ENCODE results near the gene CCS. TPM values are rescaled to one million over a fixed set of nuclear protein-coding genes. Genes with fewer than 3 reads are reported as not detected.

CCS gene
- total and polyA plus RNA-seq, 9 of the 15 experiments (the other 6 are each of a cell fraction or from before 2014, with no cell fraction given): 1.1 to 46.6 (median 26.8) TPM

GRCh38 chr11:66638177-66639065, 45.4 kb downstream of the CCS start, which contains the start of gene RBM4 (continued):
- 0 out of 2 replicates have a peak, but pooled peaks have one; percentile 41 for TF ChIP-seq NR2C2 (CRISPR knock-in tag; IDR thresholded peaks at IDR 0.05)
- TF ChIP-seq NR2C2 (tag; IDR thresholded peaks at IDR 0.05): peak; percentile 81
- no peak for TF ChIP-seq EHMT2 (IDR thresholded peaks at IDR 0.05)
- TF ChIP-seq ZNF436 (CRISPR knock-in tag; IDR thresholded peaks at IDR 0.05): no peak; the same call in 1 of the 2 replicates
- TF ChIP-seq LARP7 (IDR thresholded peaks at IDR 0.05): no peak
- no peak for TF ChIP-seq MED1 (CRISPR knock-in tag; IDR thresholded peaks at IDR 0.05; ENCODE audit: borderline replicate concordance)
- no peak for TF ChIP-seq ZNF707 (CRISPR knock-in tag; conservative IDR thresholded peaks at IDR 0.05)
- no peak for TF ChIP-seq CTBP1 (IDR thresholded peaks at IDR 0.05; ENCODE audit: borderline replicate concordance)
- peak; percentile 14 to 48; a peak in 1 of 4 replicates for TF ChIP-seq SRF (CRISPR knock-in tag; IDR thresholded peaks at IDR 0.05)
- TF ChIP-seq IRF2 (CRISPR knock-in tag; IDR thresholded peaks at IDR 0.05): no peak
- no peak for TF ChIP-seq HMGXB4 (CRISPR knock-in tag; IDR thresholded peaks at IDR 0.05)
- 0 out of 2 replicates have a peak, but pooled peaks have one; percentile 48 for TF ChIP-seq ELF4 (CRISPR knock-in tag; IDR thresholded peaks at IDR 0.05)
- TF ChIP-seq WHSC1 (IDR thresholded peaks at IDR 0.05; ENCODE audit: low read length): no peak
- TF ChIP-seq SIRT6 (IDR thresholded peaks at IDR 0.05; ENCODE audit: low read depth, low read length): no peak
- peak; percentile 98 for TF ChIP-seq RBFOX2 (IDR thresholded peaks at IDR 0.05; ENCODE audit: low read depth, low read length)
- TF ChIP-seq ZNF217 (CRISPR knock-in tag; IDR thresholded peaks at IDR 0.05): no peak
- no peak for TF ChIP-seq IRF9 (tag; IDR thresholded peaks at IDR 0.05)
- TF ChIP-seq KDM1A (IDR thresholded peaks at IDR 0.05): no peak
- TF ChIP-seq ZHX1 (conservative IDR thresholded peaks at IDR 0.05; ENCODE audit: low read length): no peak
- TF ChIP-seq POLR2B (IDR thresholded peaks at IDR 0.05; ENCODE audit: low read depth, partially characterized antibody): peak; percentile 96
- no peak for TF ChIP-seq RFX5 (IDR thresholded peaks at IDR 0.05; ENCODE audit: low read depth, low read length)
- no peak for TF ChIP-seq SMC3 (conservative IDR thresholded peaks at IDR 0.05; ENCODE audit: insufficient read depth, low read depth, low read length)
- no peak for TF ChIP-seq NUFIP1 (IDR thresholded peaks at IDR 0.05; ENCODE audit: partially characterized antibody)
